ENCODE measurements around the gene PIAS1. TPM values are rescaled to one million over a fixed set of nuclear protein-coding genes. Genes with fewer than 3 reads are reported as not detected.
A peak's percentile ranks its signal among the peaks of the same experiment; 100 is the strongest.

Gene PIAS1
- total and polyA plus RNA-seq, 2 donors (not counting 3 experiments of a cell fraction or from before 2014, with no cell fraction given), result 23.7 to 24.2 TPM

- intact Hi-C loops (cut with micrococcal nuclease), result loop anchor here (2.0 to 5.0 kb wide), 2 partner anchors 24 to 367 kb away; partner anchors contain the start of gene CALML4
- FAIRE-seq, result no peak
- CTCF ChIA-PET, result interaction anchor here (0.9 to 1.7 kb wide), 4 partner anchors 9 to 24 kb away, joined by 3 to 6 read pairs (median 4); no protein-coding TSS in a partner anchor
These were observed 174.9 kb downstream of the PIAS1 start for GRCh38 chr15:68228971-68229385.

More at GRCh38 chr15:68228971-68229385, 174.9 kb downstream of the PIAS1 start:
- Histone ChIP-seq H3K4me2 (ENCODE audit: insufficient read depth, low read length) (peak overlapping the region; percentile 85), H3K9me3 (replicated peaks; ENCODE audit: control insufficient read depth, insufficient read depth, low read length) (no peaks in the 10 kb centered on the region), H3K4me3 (replicated peaks in 1 of 3; ENCODE audit: insufficient read depth in 1 of 3, low read depth in 1 of 3, low read length in 3 of 3) (peak overlapping the region; percentile 65 to 85 (median 77)), H2AFZ (ENCODE audit: low read depth, low read length) (peak overlapping the region; percentile 88), H3K79me2 (ENCODE audit: control insufficient read depth, insufficient read depth, low read length) (peaks cover 45% of the 10 kb centered on the region), H3K27me3 (ENCODE audit: control insufficient read depth in 2 of 2, insufficient read depth in 2 of 2, low read length in 2 of 2) (no peaks in the 10 kb centered on the region), H3K4me1 (ENCODE audit: control insufficient read depth, extremely low read depth, insufficient read depth, low read length) (peaks cover 15% of the 10 kb centered on the region), H4K20me1 (replicated peaks; ENCODE audit: control insufficient read depth, extremely low read depth, insufficient read depth, low read length) (no peaks in the 10 kb centered on the region), H3K27ac (ENCODE audit: insufficient read depth, low read depth, low read length) (peak overlapping the region; percentile 71), H3K36me3 (ENCODE audit: control insufficient read depth in 2 of 2, extremely low read depth in 1 of 2, insufficient read depth in 2 of 2, low read length in 2 of 2) (no peaks in the 10 kb centered on the region), H3K9me1 (replicated peaks; ENCODE audit: control insufficient read depth, extremely low read depth, insufficient read depth, low read length) (no peaks in the 10 kb centered on the region), H3K9ac (replicated peaks; ENCODE audit: extremely low read depth, insufficient read depth, low read length) (peak overlapping the region; percentile 87)
- TF ChIP-seq CTCF (IDR thresholded peaks at IDR 0.05; ENCODE audit: extremely low read depth in 1 of 2, insufficient read depth in 1 of 2, low read depth in 1 of 2, low read length in 2 of 2) (no peak), MAX (IDR thresholded peaks at IDR 0.05; ENCODE audit: insufficient read depth, insufficient read length) (no peak)
- BruUV-seq (replicated peaks), result TSS peak; percentile 24
- POLR2A ChIA-PET, result interaction anchor here (0.6 kb wide), 1 partner anchor 69 kb away, joined by 3 read pairs; no protein-coding TSS in a partner anchor
- DNase-seq (ENCODE audit: low read depth, low spot score), result no peak
- dilution Hi-C loops (cut with MboI; ENCODE audit: extremely low pct_ligation_motif_present, low sequenced_read_pairs), result no loop called here

Measured in endothelial cell of umbilical vein (primary cell).